Lower leg skin (tissue), 4 donors: ENCODE measurements around the gene DYNC2H1. TPM values are rescaled to one million over a fixed set of nuclear protein-coding genes. Genes with fewer than 3 reads are reported as not detected.
A peak's percentile ranks its signal among the peaks of the same experiment; 100 is the strongest.

Experiments
- DNase-seq, 2 donors: peaks; one replicate each; pipeline ENCODE4 v3.0.0-alpha.2; 2019; ENCODE audit warnings: low spot score in 2 of 2
- H3K4me3 ChIP-seq: fragments of 200-600 bp; sonication (generic); 2 replicates; pipeline ENCODE4 v1.5.1; 2017; ENCODE audit warnings: mild to moderate bottlenecking, low read depth; ENCODE audit not compliant: poor library complexity, severe bottlenecking
- POLR2A ChIP-seq, 2 donors: fragments of 450-650 bp; IDR thresholded peaks; one replicate each; pipeline ENCODE4 v1.6.1; 2016 to 2017; ENCODE audit warnings: antibody characterized with exemption in 2 of 2, mild to moderate bottlenecking in 1 of 2, moderate library complexity in 1 of 2
- WGBS, 2 donors: methylation state at CpG; one replicate each; pipeline ENCODE4 v1.1.5; 2018; 5-methylcytosine and 5-hydroxymethylcytosine counted together
- intact Hi-C: fragments of 100-400 bp; cut with DNase I; formaldehyde crosslinking; loops from one replicate; pipeline ENCODE4 v1.15.0; 2023; ENCODE audit warnings: low total_unique reads
- total RNA-seq, 4 donors: library from RNA; depleted of rRNA; stranded (reverse); fragments of >200 nt; gene quantifications; one replicate each; pipeline ENCODE4 v1.1.0, GENCODE V29; 2016
- TF ChIP-seq, protein P1 (sequence below), 3 donors: fragments of 450-650 bp; IDR thresholded peaks; one replicate each; pipeline ENCODE4 v1.5.1; 2016; ENCODE audit warnings: antibody characterized with exemption in 3 of 3, mild to moderate bottlenecking in 3 of 3, moderate library complexity in 2 of 3

DYNC2H1 gene
- total RNA-seq, 4 donors from 2014 or later: 8.9 to 25.8 (median 13.8) TPM

DNA sequence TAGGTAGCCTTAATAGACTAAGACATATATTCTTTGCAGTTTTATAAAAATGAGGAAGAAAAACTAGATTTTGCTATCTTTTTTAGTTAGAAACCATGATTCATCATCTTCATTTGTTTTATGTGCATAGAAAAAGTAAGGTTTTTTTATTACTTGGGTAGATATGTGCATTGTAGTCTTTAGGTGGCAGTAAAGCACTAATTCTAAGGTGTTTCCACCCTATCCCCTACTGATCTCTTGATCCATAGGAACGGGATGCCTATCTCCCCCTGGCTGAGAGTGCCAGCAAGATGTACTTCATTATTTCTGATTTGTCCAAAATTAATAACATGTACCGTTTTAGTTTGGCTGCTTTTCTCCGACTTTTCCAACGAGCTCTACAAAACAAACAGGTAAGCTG lies 148.1 kb downstream of the DYNC2H1 start:
- no peak overlapping the region for H3K4me3 ChIP-seq
- WGBS, 2 donors: 71 to 74% methylated on average over 4 of the region's 4 CpGs
- intact Hi-C loops: no loop called here
- TF ChIP-seq POLR2A (IDR thresholded peaks at IDR 0.05): no peak
- TF ChIP-seq, protein P1, sequence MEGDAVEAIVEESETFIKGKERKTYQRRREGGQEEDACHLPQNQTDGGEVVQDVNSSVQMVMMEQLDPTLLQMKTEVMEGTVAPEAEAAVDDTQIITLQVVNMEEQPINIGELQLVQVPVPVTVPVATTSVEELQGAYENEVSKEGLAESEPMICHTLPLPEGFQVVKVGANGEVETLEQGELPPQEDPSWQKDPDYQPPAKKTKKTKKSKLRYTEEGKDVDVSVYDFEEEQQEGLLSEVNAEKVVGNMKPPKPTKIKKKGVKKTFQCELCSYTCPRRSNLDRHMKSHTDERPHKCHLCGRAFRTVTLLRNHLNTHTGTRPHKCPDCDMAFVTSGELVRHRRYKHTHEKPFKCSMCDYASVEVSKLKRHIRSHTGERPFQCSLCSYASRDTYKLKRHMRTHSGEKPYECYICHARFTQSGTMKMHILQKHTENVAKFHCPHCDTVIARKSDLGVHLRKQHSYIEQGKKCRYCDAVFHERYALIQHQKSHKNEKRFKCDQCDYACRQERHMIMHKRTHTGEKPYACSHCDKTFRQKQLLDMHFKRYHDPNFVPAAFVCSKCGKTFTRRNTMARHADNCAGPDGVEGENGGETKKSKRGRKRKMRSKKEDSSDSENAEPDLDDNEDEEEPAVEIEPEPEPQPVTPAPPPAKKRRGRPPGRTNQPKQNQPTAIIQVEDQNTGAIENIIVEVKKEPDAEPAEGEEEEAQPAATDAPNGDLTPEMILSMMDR (IDR thresholded peaks at IDR 0.05): no peak
- DNase-seq: no peak

DNA sequence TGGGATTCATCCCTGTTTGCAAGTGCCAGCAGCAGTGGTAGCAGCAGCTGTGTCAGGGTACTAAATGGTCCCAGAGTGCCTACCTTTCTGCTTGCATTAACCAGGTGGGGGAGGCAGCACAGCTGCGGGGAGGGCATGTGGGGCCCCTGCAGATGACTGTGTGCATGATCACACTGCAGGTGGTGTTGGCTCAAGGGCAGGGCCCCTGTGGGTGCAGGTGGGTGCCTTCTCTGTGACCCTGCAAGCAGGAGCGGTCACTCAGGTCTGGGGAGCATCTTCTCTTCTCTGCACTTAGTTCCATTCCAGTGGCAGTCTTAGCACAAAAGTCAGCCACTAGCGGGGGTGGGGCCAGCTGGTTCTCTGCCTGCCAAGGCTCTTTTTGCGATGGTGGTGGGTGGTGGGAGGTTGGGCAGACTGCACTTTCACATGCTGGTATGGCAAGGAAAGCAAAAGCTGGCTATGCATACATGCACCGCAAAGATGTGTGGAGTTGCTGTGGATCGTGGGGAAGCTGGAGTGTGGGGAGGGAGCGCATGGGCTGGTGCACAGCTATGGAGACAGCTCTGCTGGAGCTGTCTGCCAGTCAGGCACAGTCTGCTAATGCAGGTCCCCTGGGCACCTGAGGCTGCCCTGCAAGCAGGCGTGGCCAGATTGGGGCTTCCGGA lies 157.1 kb downstream of the DYNC2H1 start:
- H3K4me3 ChIP-seq: no peak overlapping the region
- intact Hi-C loops: no loop called here
- DNase-seq: peak in 1 of 2 donors; percentile 57
- no peak for TF ChIP-seq POLR2A (IDR thresholded peaks at IDR 0.05)
- TF ChIP-seq, protein P1 (IDR thresholded peaks at IDR 0.05): no peak
- WGBS, 2 donors: 97% methylated on average over 6 to 8 of the region's 9 CpGs

DNA sequence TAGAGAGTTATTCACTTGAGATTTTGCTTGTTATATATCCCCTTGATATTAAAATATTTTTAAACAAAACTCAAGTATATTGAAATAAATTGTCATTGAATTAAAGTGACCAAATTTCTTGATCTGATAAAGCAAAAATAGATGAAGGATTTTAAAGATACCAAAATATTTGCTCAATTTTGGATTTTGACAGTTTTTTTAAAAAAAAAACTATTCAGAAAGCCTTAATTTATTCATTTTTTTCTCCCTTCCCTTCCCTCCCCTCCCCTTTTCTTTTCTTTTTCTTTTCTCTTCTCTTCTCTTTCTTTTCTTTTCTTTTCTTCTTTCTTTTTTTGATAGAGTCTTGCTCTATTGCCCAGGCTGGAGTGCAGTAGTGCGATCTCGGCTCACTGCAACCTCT lies 163.7 kb downstream of the DYNC2H1 start:
- no peak for DNase-seq
- intact Hi-C loops: no loop called here
- no peak overlapping the region for H3K4me3 ChIP-seq
- TF ChIP-seq, protein P1 (IDR thresholded peaks at IDR 0.05): no peak
- TF ChIP-seq POLR2A (IDR thresholded peaks at IDR 0.05): no peak
- WGBS, 2 donors: 86 to 100% methylated on average over 2 of the region's 2 CpGs

DNA sequence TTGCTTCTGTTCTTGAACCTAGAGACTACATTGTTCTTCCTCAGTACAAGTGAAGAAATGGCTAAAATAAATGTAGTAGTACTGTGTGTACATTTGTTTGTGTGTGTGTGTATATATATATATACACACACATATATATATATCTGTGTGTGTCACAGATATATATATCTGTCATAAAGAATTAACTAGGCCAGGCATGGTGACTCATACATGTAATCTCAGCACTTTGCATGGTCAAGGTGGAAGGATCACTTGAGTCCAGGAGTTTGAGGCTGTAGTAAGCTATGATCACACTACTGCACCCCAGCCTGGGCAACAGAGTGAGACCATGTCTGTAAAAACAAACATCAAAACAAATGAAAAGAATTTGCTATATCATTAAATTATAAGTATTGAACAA lies 164.8 kb downstream of the DYNC2H1 start:
- no peak for DNase-seq
- TF ChIP-seq POLR2A (IDR thresholded peaks at IDR 0.05): no peak
- TF ChIP-seq, protein P1 (IDR thresholded peaks at IDR 0.05): no peak
- intact Hi-C loops: no loop called here
- no peak overlapping the region for H3K4me3 ChIP-seq

DNA sequence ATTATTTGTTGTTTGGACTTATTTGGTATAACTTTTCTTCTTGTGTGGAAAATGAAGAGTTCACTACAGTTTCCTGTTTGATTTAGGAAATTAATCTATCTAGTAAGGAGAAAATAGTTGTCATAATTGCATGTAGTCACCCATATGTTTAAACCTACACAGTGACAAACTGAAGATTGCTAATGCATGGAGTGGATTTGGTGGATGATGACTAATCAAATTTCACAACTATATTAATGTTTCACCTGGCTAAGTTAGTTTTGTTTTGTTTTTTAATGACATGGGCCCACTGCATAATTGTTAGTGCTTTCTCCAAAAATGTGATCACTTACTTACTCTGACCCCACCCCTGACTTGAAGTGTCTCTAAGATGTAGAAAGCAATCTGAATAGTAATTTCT lies 170.6 kb downstream of the DYNC2H1 start:
- no peak for TF ChIP-seq POLR2A (IDR thresholded peaks at IDR 0.05)
- H3K4me3 ChIP-seq: no peak overlapping the region
- DNase-seq: no peak
- intact Hi-C loops: no loop called here

DNA sequence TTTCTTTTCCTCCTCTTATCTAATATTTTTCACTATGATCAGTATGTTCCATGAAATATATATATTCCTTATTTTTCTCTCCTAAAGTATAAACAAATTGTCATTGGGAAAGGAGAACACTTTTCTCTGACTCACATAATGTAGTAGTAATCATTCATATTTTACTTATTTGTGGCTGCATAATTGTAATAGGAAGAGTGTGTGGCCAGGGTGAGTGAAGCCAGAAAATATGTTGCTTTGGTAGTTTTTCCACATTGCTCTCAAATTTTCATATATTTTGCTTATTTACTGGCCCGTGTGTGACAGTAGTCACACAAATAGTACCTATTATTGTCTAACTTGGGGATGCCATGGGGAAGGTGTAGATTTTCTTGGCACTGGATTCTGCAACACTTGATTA lies 172.1 kb downstream of the DYNC2H1 start:
- no peak for DNase-seq
- H3K4me3 ChIP-seq: no peak overlapping the region
- WGBS, 2 donors: 83 to 95% methylated on average over 1 of the region's 1 CpG
- intact Hi-C loops: no loop called here
- TF ChIP-seq, protein P1 (IDR thresholded peaks at IDR 0.05): no peak
- TF ChIP-seq POLR2A (IDR thresholded peaks at IDR 0.05): no peak
